Measurements from ENCODE around the gene CDCP1.
A peak's percentile ranks its signal among the peaks of the same experiment; 100 is the strongest.

Gene CDCP1, protein sequence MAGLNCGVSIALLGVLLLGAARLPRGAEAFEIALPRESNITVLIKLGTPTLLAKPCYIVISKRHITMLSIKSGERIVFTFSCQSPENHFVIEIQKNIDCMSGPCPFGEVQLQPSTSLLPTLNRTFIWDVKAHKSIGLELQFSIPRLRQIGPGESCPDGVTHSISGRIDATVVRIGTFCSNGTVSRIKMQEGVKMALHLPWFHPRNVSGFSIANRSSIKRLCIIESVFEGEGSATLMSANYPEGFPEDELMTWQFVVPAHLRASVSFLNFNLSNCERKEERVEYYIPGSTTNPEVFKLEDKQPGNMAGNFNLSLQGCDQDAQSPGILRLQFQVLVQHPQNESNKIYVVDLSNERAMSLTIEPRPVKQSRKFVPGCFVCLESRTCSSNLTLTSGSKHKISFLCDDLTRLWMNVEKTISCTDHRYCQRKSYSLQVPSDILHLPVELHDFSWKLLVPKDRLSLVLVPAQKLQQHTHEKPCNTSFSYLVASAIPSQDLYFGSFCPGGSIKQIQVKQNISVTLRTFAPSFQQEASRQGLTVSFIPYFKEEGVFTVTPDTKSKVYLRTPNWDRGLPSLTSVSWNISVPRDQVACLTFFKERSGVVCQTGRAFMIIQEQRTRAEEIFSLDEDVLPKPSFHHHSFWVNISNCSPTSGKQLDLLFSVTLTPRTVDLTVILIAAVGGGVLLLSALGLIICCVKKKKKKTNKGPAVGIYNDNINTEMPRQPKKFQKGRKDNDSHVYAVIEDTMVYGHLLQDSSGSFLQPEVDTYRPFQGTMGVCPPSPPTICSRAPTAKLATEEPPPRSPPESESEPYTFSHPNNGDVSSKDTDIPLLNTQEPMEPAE
- total RNA-seq = 0.70 to 1.2 (median 0.77) reads per million in 3 donors

DNA sequence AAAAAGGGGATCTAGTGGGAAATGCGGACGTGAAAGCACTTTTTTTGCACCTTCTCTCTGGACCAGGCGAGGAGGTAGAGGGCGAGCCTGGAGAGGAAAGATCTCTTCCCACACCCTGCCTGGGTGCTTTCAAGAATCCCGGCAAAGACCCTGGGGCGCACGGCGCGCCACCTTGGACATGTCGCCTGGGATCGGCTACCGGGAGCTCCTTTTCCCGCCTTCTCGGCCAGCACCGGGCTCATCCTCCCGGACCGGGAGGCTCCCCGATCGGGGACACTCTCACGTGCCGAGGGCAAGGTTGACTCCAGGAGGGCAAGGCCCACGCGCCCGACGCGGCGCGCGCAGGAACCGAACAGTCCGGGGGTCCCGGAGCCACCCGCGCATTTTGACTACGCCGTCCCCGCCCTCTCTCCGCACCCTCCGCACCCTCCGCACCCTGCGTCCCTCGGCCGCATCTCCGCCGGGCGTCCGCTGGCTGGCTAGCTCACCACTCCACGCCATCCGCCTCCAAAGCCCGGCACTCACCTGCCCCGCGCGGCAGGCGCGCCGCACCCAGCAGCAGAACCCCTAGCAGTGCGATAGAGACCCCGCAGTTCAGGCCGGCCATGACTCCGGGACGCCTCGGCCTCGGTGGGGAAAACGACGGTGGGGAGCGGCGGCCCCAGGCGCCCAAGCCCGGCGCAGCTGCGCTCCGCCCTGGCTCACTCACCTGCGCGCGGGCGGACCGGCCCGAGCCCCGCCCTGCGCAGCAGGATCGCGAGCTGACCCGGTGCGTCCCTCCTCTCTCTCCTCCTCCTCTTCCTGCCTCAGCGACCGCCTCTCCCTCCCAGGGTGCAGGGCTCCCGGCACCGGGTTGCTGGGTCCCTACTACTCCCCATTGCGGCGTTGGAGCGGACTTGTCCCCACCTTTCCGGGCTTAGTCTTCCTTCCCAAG, at the start of gene CDCP1:
Gene CDCP1 (minus strand): TSS at position 698 of the 934 bp plus-strand sequence. CDS start 91 bp downstream, at position 607.
- peaks cover 12% of the 10 kb centered on the region for H3K4me1 ChIP-seq (ENCODE audit: control insufficient read depth, insufficient read depth, low read length, poor library complexity, severe bottlenecking)
- peaks cover 24% of the 10 kb centered on the region for H3K27me3 ChIP-seq (replicated peaks; ENCODE audit: control insufficient read depth, insufficient read depth, low read length, poor library complexity, severe bottlenecking)
- H3K36me3 ChIP-seq (ENCODE audit: control insufficient read depth, insufficient read depth, low read length) = no peaks in the 10 kb centered on the region
- peak within 1 kb of the TSS; percentile 64 for H3K4me3 ChIP-seq (ENCODE audit: insufficient read depth, low read depth, low read length, poor library complexity, severe bottlenecking)
- no peak within 1 kb of the TSS for H3K27ac ChIP-seq (ENCODE audit: insufficient read depth, low read length, poor library complexity, severe bottlenecking)
- DNase-seq = no peak
- no peaks in the 10 kb centered on the region for H3K9me3 ChIP-seq (ENCODE audit: control insufficient read depth, low read length)

DNA sequence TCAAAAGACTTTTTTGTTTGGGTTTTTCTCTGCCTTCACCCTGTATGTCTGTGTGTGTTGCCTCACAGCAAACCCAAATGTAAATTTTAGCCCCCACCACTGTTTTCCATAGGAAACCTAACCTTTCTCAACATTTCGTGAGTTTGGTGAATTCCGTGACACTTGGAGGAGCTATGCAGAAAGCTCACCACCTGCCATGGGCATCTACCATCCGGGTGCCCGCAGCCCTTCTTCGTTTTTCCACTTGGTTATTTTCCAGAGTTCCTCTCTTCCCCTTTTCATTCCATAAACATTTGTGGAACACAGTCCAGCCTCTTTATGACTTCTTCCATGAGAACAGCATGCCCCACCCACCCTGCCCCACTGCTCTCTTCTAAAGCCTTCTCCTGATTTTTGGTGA, 48.6 kb upstream of the CDCP1 start:
- H3K4me1 ChIP-seq (ENCODE audit: control insufficient read depth, insufficient read depth, low read length, poor library complexity, severe bottlenecking) = no peaks in the 10 kb centered on the region
- no peaks in the 10 kb centered on the region for H3K9me3 ChIP-seq (ENCODE audit: control insufficient read depth, low read length)
- no peak overlapping the region for H3K27ac ChIP-seq (ENCODE audit: insufficient read depth, low read length, poor library complexity, severe bottlenecking)
- no peaks in the 10 kb centered on the region for H3K36me3 ChIP-seq (ENCODE audit: control insufficient read depth, insufficient read depth, low read length)
- DNase-seq = no peak
- no peak overlapping the region for H3K4me3 ChIP-seq (ENCODE audit: insufficient read depth, low read depth, low read length, poor library complexity, severe bottlenecking)
- H3K27me3 ChIP-seq (replicated peaks; ENCODE audit: control insufficient read depth, insufficient read depth, low read length, poor library complexity, severe bottlenecking) = no peaks in the 10 kb centered on the region

DNA sequence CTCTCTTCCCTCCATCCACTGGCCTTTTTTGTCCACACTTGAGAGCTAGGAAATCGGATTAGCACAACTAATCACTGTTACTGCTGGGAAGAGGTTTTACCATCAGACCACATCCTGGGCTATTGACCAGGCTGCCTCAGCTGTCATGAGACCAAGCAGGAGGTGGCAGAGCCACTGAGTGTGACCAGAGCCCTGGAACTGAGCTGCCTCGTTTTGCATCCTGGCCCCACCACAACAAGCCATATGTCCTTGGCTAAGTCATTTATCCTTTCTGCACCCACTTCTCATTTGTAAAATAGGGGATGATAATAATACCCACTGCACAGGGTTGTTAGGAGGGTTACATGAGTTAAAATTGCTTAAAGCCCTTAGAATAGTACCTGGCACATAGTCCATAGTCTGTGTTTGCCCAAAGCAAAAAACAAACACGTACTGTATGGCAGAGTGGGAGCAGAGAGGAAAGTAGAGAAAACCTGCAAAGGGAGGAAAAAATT, 45.8 kb upstream of the CDCP1 start:
- H3K9me3 ChIP-seq (ENCODE audit: control insufficient read depth, low read length) = no peaks in the 10 kb centered on the region
- no peak overlapping the region for H3K4me3 ChIP-seq (ENCODE audit: insufficient read depth, low read depth, low read length, poor library complexity, severe bottlenecking)
- no peaks in the 10 kb centered on the region for H3K36me3 ChIP-seq (ENCODE audit: control insufficient read depth, insufficient read depth, low read length)
- H3K4me1 ChIP-seq (ENCODE audit: control insufficient read depth, insufficient read depth, low read length, poor library complexity, severe bottlenecking) = no peaks in the 10 kb centered on the region
- no peaks in the 10 kb centered on the region for H3K27me3 ChIP-seq (replicated peaks; ENCODE audit: control insufficient read depth, insufficient read depth, low read length, poor library complexity, severe bottlenecking)
- no peak overlapping the region for H3K27ac ChIP-seq (ENCODE audit: insufficient read depth, low read length, poor library complexity, severe bottlenecking)
- no peak for DNase-seq

DNA sequence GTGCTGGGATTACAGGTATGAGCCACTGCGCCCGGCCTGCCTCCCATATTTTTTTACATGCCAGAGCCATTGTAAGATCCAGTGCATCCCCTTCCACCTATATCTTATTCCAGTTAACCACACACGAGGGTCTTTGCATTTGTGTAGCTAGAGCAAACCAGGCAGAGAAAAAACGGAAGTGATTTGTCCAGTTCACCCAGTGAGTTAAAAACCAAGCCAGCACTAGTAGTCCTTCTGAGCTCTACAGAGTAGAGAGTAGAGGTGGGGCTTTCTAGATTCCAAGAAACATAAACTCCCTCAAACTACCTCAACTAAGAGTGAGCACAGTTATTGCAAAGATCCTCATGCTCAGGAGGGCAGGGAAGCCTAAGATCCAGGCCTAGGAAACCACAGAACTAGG, 45.2 kb upstream of the CDCP1 start:
- Histone ChIP-seq H3K9me3 (ENCODE audit: control insufficient read depth, low read length) (no peaks in the 10 kb centered on the region), H3K27me3 (replicated peaks; ENCODE audit: control insufficient read depth, insufficient read depth, low read length, poor library complexity, severe bottlenecking) (no peaks in the 10 kb centered on the region)

DNA sequence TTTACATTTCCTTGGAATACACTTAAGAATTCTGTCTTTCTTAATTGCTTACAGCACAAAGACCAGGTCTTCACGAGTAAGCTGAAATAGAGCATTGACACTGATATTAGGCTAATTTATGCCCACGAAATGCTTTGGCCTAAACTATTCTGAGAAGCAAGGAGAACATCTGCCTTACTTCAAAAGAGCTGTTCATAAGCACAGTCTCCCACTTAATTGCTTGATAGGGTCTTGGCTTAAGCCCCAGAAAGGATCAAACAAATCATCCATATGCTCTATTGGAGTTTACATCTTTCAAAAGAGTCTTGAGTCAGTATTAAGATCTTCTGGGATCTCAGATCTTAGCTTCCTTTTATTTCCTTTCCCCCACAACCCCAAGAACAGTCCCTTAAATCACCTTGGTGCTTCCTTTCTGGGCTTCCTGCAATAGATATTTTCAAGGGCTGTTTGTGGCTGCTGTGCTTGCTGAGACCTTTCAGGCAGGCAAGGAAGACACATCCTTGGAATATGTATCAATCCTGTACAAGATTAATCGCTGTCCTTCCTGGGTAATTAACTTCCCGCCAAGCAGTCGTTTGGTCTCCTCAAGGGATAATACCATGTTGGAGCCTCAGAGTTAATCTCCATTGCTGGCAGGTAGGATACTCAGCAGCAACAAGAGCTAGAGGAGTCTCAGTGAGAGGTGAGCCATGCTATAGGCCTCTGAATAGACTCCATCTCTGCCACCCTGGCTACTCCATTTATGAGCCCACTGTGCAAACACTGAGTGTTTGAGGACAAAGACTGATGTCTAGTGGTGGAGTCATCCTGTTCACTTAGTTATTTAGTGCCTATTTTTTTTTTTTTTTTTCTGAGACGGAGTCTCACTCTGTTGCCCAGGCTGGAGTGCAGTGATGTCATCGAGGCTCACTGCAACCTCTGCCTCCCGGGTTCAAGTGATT, 42.8 kb upstream of the CDCP1 start:
- no peaks in the 10 kb centered on the region for H3K4me1 ChIP-seq (ENCODE audit: control insufficient read depth, insufficient read depth, low read length, poor library complexity, severe bottlenecking)
- no peaks in the 10 kb centered on the region for H3K27me3 ChIP-seq (replicated peaks; ENCODE audit: control insufficient read depth, insufficient read depth, low read length, poor library complexity, severe bottlenecking)
- H3K36me3 ChIP-seq (ENCODE audit: control insufficient read depth, insufficient read depth, low read length) = no peaks in the 10 kb centered on the region
- DNase-seq = no peak
- H3K9me3 ChIP-seq (ENCODE audit: control insufficient read depth, low read length) = no peaks in the 10 kb centered on the region
- no peak overlapping the region for H3K4me3 ChIP-seq (ENCODE audit: insufficient read depth, low read depth, low read length, poor library complexity, severe bottlenecking)
- no peak overlapping the region for H3K27ac ChIP-seq (ENCODE audit: insufficient read depth, low read length, poor library complexity, severe bottlenecking)

More for the DNA sequence above, 45.2 kb upstream of the CDCP1 start:
- Histone ChIP-seq H3K4me1 (ENCODE audit: control insufficient read depth, insufficient read depth, low read length, poor library complexity, severe bottlenecking) (no peaks in the 10 kb centered on the region), H3K4me3 (ENCODE audit: insufficient read depth, low read depth, low read length, poor library complexity, severe bottlenecking) (no peak overlapping the region), H3K27ac (ENCODE audit: insufficient read depth, low read length, poor library complexity, severe bottlenecking) (no peak overlapping the region), H3K36me3 (ENCODE audit: control insufficient read depth, insufficient read depth, low read length) (no peaks in the 10 kb centered on the region)
- no peak for DNase-seq

DNA sequence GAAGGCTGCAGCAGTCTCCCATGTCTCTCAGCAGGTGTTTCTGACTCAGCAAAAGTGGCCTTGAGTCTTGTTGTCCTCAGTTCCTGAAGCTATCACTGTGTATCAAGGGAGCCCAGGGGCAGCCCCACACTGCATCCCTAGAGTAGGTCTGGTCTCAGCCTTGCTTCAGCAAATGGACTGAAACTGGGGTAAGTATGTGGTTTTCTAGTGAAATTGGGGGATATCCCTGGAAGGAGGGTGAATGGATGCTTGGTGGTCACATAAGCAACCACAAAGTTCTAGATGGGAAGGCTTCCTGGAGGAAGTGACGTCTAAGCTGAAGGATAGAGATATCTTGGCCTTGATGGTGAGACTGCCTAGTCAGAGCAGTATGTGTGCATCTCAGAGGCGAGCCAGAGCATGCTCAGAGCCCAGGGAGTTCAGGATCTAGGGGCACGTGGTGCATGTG, 41.5 kb upstream of the CDCP1 start:
- Histone ChIP-seq H3K36me3 (ENCODE audit: control insufficient read depth, insufficient read depth, low read length) (no peaks in the 10 kb centered on the region), H3K27ac (ENCODE audit: insufficient read depth, low read length, poor library complexity, severe bottlenecking) (no peak overlapping the region), H3K4me3 (ENCODE audit: insufficient read depth, low read depth, low read length, poor library complexity, severe bottlenecking) (no peak overlapping the region), H3K27me3 (replicated peaks; ENCODE audit: control insufficient read depth, insufficient read depth, low read length, poor library complexity, severe bottlenecking) (no peaks in the 10 kb centered on the region), H3K9me3 (ENCODE audit: control insufficient read depth, low read length) (no peaks in the 10 kb centered on the region), H3K4me1 (ENCODE audit: control insufficient read depth, insufficient read depth, low read length, poor library complexity, severe bottlenecking) (no peaks in the 10 kb centered on the region)
- DNase-seq = no peak

DNA sequence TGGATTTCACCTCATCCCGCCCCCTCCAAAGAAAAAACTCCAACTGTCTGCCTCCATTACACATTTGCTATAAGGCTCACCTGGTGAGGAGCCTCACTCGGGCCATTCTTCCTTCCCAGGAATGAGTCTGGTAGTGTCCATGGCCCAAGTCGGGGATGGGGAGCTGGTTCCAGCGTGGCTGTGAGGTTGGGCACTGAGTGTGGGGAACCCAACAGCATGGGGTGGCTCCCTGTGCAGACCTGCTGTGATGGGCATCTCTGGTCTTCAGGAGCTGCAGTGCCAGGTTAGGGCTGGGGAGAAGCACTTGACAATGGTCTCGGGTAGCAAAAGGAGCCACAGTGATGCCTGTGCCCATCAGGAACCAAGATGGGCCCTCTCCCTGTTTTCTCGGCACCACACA, 40.7 kb upstream of the CDCP1 start:
- Histone ChIP-seq H3K27me3 (replicated peaks; ENCODE audit: control insufficient read depth, insufficient read depth, low read length, poor library complexity, severe bottlenecking) (no peaks in the 10 kb centered on the region), H3K9me3 (ENCODE audit: control insufficient read depth, low read length) (no peaks in the 10 kb centered on the region), H3K4me3 (ENCODE audit: insufficient read depth, low read depth, low read length, poor library complexity, severe bottlenecking) (no peak overlapping the region), H3K27ac (ENCODE audit: insufficient read depth, low read length, poor library complexity, severe bottlenecking) (no peak overlapping the region), H3K4me1 (ENCODE audit: control insufficient read depth, insufficient read depth, low read length, poor library complexity, severe bottlenecking) (no peaks in the 10 kb centered on the region), H3K36me3 (ENCODE audit: control insufficient read depth, insufficient read depth, low read length) (no peaks in the 10 kb centered on the region)
- no peak for DNase-seq

DNA sequence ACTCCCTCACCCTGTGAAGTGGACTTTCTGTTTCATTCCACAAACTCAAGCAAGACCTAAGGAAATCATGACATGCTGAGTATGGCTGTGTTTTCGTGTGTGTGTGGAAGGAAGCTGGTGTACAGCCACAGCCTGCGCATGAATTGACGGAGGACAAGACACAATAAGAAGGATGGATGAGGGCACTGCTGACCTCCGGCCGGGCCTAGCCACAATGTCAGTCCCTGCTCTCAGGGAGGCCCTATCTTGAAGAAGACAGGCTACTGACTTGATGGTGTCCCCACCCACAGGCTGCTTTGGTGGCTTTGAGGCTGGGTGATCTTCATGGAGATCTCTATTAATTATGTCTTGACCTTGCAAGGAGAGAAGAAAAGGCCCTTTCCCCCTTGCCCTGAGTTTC, 39.3 kb upstream of the CDCP1 start:
- DNase-seq = no peak
- H3K9me3 ChIP-seq (ENCODE audit: control insufficient read depth, low read length) = no peaks in the 10 kb centered on the region
- H3K27me3 ChIP-seq (replicated peaks; ENCODE audit: control insufficient read depth, insufficient read depth, low read length, poor library complexity, severe bottlenecking) = no peaks in the 10 kb centered on the region
- H3K4me1 ChIP-seq (ENCODE audit: control insufficient read depth, insufficient read depth, low read length, poor library complexity, severe bottlenecking) = no peaks in the 10 kb centered on the region
- no peaks in the 10 kb centered on the region for H3K36me3 ChIP-seq (ENCODE audit: control insufficient read depth, insufficient read depth, low read length)
- H3K27ac ChIP-seq (ENCODE audit: insufficient read depth, low read length, poor library complexity, severe bottlenecking) = no peak overlapping the region
- H3K4me3 ChIP-seq (ENCODE audit: insufficient read depth, low read depth, low read length, poor library complexity, severe bottlenecking) = no peak overlapping the region

DNA sequence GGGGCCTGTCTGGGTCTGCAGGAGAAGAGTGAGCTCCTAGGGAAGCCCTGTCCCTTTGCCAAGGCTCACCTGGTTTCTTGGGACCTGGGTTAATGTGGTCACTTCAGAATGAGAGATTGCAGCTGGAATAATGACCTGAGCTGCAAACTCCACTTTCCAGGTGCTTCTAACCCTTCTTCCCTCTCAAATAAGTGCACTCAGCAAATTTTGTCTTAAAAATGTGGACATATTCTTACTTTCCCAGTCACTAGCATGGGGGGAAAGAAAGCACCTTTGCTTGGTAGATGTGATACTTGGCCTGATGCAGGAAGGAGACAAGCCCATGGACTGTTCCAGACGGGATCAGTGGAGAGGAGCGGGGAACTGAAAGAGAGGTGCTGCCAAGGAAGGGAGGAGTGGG, 38.9 kb upstream of the CDCP1 start:
- DNase-seq = no peak
- no peak overlapping the region for H3K27ac ChIP-seq (ENCODE audit: insufficient read depth, low read length, poor library complexity, severe bottlenecking)

More for the DNA sequence above, 38.9 kb upstream of the CDCP1 start:
- H3K4me3 ChIP-seq (ENCODE audit: insufficient read depth, low read depth, low read length, poor library complexity, severe bottlenecking) = no peak overlapping the region
- H3K9me3 ChIP-seq (ENCODE audit: control insufficient read depth, low read length) = no peaks in the 10 kb centered on the region
- H3K4me1 ChIP-seq (ENCODE audit: control insufficient read depth, insufficient read depth, low read length, poor library complexity, severe bottlenecking) = no peaks in the 10 kb centered on the region
- H3K27me3 ChIP-seq (replicated peaks; ENCODE audit: control insufficient read depth, insufficient read depth, low read length, poor library complexity, severe bottlenecking) = no peaks in the 10 kb centered on the region
- H3K36me3 ChIP-seq (ENCODE audit: control insufficient read depth, insufficient read depth, low read length) = no peaks in the 10 kb centered on the region

Measured in effector memory CD4-positive, alpha-beta T cell (primary cell).